Esophagus muscularis mucosa (tissue), 3 donors: Measurements from ENCODE around the gene EPHB2.

ENCODE experiments used
- POLR2A ChIP-seq: fragments of 450-650 bp; IDR thresholded peaks from one replicate; pipeline ENCODE4 v1.6.1; 2017; ENCODE audit warnings: antibody characterized with exemption, moderate library complexity, mild to moderate bottlenecking, low read depth
- POLR2AphosphoS5 ChIP-seq, 2 donors: sonication (generic); formaldehyde crosslinking; IDR thresholded peaks; one replicate each; pipeline ENCODE4 v1.6.1; 2017; ENCODE audit warnings: antibody characterized with exemption in 2 of 2
- TF ChIP-seq, protein P1 (sequence below), 3 experiments: fragments of 200-600 bp in 2 of 3; fragments of 450-650 bp in 1 of 3; sonication (generic) in 2 of 3; IDR thresholded peaks; one replicate each; pipeline ENCODE4 v1.5.1; 2017 to 2019; ENCODE audit warnings: antibody characterized with exemption in 3 of 3, mild to moderate bottlenecking in 2 of 3, moderate library complexity in 1 of 3

GRCh38 chr1:22733643-22734042 lies 23.0 kb downstream of the EPHB2 start:
- TF ChIP-seq, protein P1, sequence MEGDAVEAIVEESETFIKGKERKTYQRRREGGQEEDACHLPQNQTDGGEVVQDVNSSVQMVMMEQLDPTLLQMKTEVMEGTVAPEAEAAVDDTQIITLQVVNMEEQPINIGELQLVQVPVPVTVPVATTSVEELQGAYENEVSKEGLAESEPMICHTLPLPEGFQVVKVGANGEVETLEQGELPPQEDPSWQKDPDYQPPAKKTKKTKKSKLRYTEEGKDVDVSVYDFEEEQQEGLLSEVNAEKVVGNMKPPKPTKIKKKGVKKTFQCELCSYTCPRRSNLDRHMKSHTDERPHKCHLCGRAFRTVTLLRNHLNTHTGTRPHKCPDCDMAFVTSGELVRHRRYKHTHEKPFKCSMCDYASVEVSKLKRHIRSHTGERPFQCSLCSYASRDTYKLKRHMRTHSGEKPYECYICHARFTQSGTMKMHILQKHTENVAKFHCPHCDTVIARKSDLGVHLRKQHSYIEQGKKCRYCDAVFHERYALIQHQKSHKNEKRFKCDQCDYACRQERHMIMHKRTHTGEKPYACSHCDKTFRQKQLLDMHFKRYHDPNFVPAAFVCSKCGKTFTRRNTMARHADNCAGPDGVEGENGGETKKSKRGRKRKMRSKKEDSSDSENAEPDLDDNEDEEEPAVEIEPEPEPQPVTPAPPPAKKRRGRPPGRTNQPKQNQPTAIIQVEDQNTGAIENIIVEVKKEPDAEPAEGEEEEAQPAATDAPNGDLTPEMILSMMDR (IDR thresholded peaks at IDR 0.05), result no peak
- TF ChIP-seq POLR2A, result no peak
- TF ChIP-seq POLR2AphosphoS5 (IDR thresholded peaks at IDR 0.05), result no peak
